K562 (cell line): Measurements from ENCODE around the gene PRDM16. TPM values are rescaled to one million over a fixed set of nuclear protein-coding genes. Genes with fewer than 3 reads are reported as not detected.

Source experiments
- ATAC-seq: fragments of 200-7000 bp; cut with Tn5 transposase; 3 replicates; pipeline ENCODE4 v1.9.1; 2020; ENCODE audit warnings: moderate library complexity
- BruUV-seq: library from RNA; stranded (reverse); fragments of 400-500 nt; replicated peaks from 2 replicates; lab custom pipeline; 2021; lab: Mats Ljungman, UMichigan
- CTCF ChIA-PET: fragments of 300-600 bp; formaldehyde crosslinking; extraction: SDS; loops from one replicate; lab custom pipeline; 2021; ENCODE audit warnings: low intra/inter-chr PET ratio; lab: Yijun Ruan, JAX
- POLR2A ChIA-PET: fragments of 300-600, 350-650 bp; sonication (Branson Sonifier 250); formaldehyde crosslinking; extraction: SDS; loops from one replicate; lab custom pipeline; 2021; ENCODE audit warnings: antibody characterized with exemption, inconsistent platforms; lab: Yijun Ruan, JAX
- DNase-seq, 4 experiments: peaks; one replicate each; pipeline versions ENCODE4 v3.0.0 to v3.0.0-alpha.2; 2011 to 2018; ENCODE audit warnings: low spot score in 3 of 4, mixed read lengths in 3 of 4; ENCODE audit errors: extremely low read depth in 1 of 4
- FAIRE-seq: peaks from 2 replicates; lab custom pipeline; 2011; peaks lifted over from hg19 to GRCh38; lab: Jason Lieb, UNC
- H2AFZ ChIP-seq: 2 replicates; pipeline ENCODE4 v1.6.0; 2011; ENCODE audit warnings: low read depth, low read length, control low read depth, inconsistent platforms
- H3K27ac ChIP-seq: fragments of 200-600 bp; 3 replicates; pipeline ENCODE4 v1.8.0; 2011; ENCODE audit warnings: low read depth, mild to moderate bottlenecking, control low read depth, inconsistent platforms, low read length, moderate library complexity, mixed read lengths; ENCODE audit errors: extremely low read depth
- H3K27me3 ChIP-seq, 2 experiments: fragments of 300-600 bp in 1 of 2; 2 replicates in 1 of 2; 3 replicates in 1 of 2; pipeline versions ENCODE4 v1.6.0 to v1.8.0; 2011; ENCODE audit warnings: inconsistent platforms in 2 of 2, low read length in 2 of 2, mild to moderate bottlenecking in 1 of 2, mixed read lengths in 1 of 2, moderate library complexity in 1 of 2; ENCODE audit not compliant: control insufficient read depth in 2 of 2, insufficient read depth in 2 of 2
- H3K36me3 ChIP-seq: fragments of 300-600 bp; 3 replicates; pipeline ENCODE4 v1.8.0; 2011; ENCODE audit warnings: mild to moderate bottlenecking, low read length, inconsistent platforms; ENCODE audit not compliant: control insufficient read depth, insufficient read depth
- H3K4me1 ChIP-seq, 2 experiments: fragments of 200-600 bp in 1 of 2; replicated peaks in 1 of 2; 2 replicates in 1 of 2; 3 replicates in 1 of 2; pipeline versions ENCODE4 v1.5.1 to v1.8.0; 2011; ENCODE audit warnings: inconsistent platforms in 2 of 2, low read length in 2 of 2, mild to moderate bottlenecking in 1 of 2, mixed read lengths in 1 of 2, moderate library complexity in 1 of 2; ENCODE audit not compliant: control insufficient read depth in 2 of 2, insufficient read depth in 2 of 2
- H3K4me2 ChIP-seq: 2 replicates; pipeline ENCODE4 v1.6.1; 2011; ENCODE audit warnings: low read length, control low read depth, inconsistent platforms, mixed read lengths; ENCODE audit not compliant: insufficient read depth
- H3K4me3 ChIP-seq: fragments of 200-600 bp; sonication (generic), shearing (Covaris generic); 2 replicates; pipeline ENCODE4 v1.5.1; 2016; ENCODE audit warnings: control low read depth, inconsistent platforms
- H3K79me2 ChIP-seq: fragments of 200-600 bp; 3 replicates; pipeline ENCODE4 v1.8.0; 2011; ENCODE audit warnings: low read length, inconsistent platforms; ENCODE audit not compliant: control insufficient read depth, insufficient read depth
- H3K9ac ChIP-seq, 2 experiments: 2 replicates each; pipeline versions ENCODE4 v1.6.0 to v1.6.1; 2011; ENCODE audit warnings: low read depth in 2 of 2, low read length in 2 of 2, control low read depth in 1 of 2, inconsistent platforms in 1 of 2, mild to moderate bottlenecking in 1 of 2, mixed read lengths in 1 of 2; ENCODE audit not compliant: insufficient read depth in 1 of 2
- H3K9me1 ChIP-seq: one replicate; pipeline ENCODE4 v1.6.0; 2011; ENCODE audit warnings: inconsistent platforms, mild to moderate bottlenecking, low read length, moderate library complexity; ENCODE audit not compliant: control insufficient read depth, insufficient read depth
- H3K9me3 ChIP-seq: replicated peaks from 2 replicates; pipeline ENCODE4 v1.5.1; 2011; ENCODE audit warnings: low read depth, low read length, inconsistent platforms; ENCODE audit not compliant: control insufficient read depth, insufficient read depth
- H4K20me1 ChIP-seq: replicated peaks from 2 replicates; pipeline ENCODE4 v1.6.1; 2011; ENCODE audit warnings: low read length, inconsistent platforms, mixed read lengths; ENCODE audit not compliant: control insufficient read depth, insufficient read depth
- DNMT1 ChIP-seq: fragments of 450-650 bp; IDR thresholded peaks from 2 replicates; pipeline ENCODE4 v1.6.1; 2016; ENCODE audit warnings: antibody characterized with exemption, mild to moderate bottlenecking
- HNRNPK ChIP-seq: fragments of 200-400 bp; formaldehyde crosslinking; IDR thresholded peaks from one replicate; pipeline ENCODE4 v1.6.1; 2018; ENCODE audit warnings: mild to moderate bottlenecking, low read depth, low read length; ENCODE audit not compliant: poor library complexity, severe bottlenecking
- TAF1 ChIP-seq: IDR thresholded peaks from 2 replicates; pipeline ENCODE4 v1.6.1; 2011; ENCODE audit warnings: mild to moderate bottlenecking, low read length, moderate library complexity; ENCODE audit not compliant: insufficient read depth, control insufficient read depth, severe bottlenecking; ENCODE audit errors: extremely low read depth
- WGBS: fragments of 100-300 bp; shearing (Covaris generic); methylation state at CpG from one replicate; pipeline ENCODE4 v1.1.6; 2016; ENCODE audit warnings: low coverage, mixed read lengths; ENCODE audit not compliant: insufficient coverage; ENCODE audit errors: missing lambda C conversion rate; 5-methylcytosine and 5-hydroxymethylcytosine counted together
- in situ Hi-C: fragments of 300-500 bp; cut with MboI; formaldehyde crosslinking; loops from 4 replicates; pipeline ENCODE4 v1.15.0; 2018; ENCODE audit warnings: inconsistent platforms, mixed read lengths
- intact Hi-C: fragments of 100-400 bp; cut with micrococcal nuclease; formaldehyde crosslinking; loops from 2 replicates; pipeline ENCODE4 v1.14.2; 2022
- polyA plus RNA-seq, 8 experiments: library from polyadenylated mRNA; depleted of rRNA in 4 of 8; stranded (reverse) in 5 of 8; unstranded in 3 of 8; fragments of >200 nt; fragmentation: Nextera tagmentation in 2 of 8; fragmentation: Illumina TruSeq in 1 of 8; extraction: Ambion mirVana in 2 of 8; extraction: Trizol in 1 of 8; gene quantifications; 2 replicates each; pipeline versions ENCODE4 v1.2.1 to v1.2.3, GENCODE V29; 2011 to 2014; ENCODE audit warnings: inconsistent platforms in 1 of 8, missing spikeins in 1 of 8
- total RNA-seq, 7 experiments: library from RNA; depleted of rRNA in 6 of 7; stranded (reverse); fragments of >200 nt in 6 of 7; fragmentation: Illumina TruSeq in 2 of 7; extraction: Trizol in 2 of 7; gene quantifications; 2 replicates each; pipeline versions ENCODE4 v1.2.1 to v1.2.3, GENCODE V29; 2011 to 2021; ENCODE audit warnings: low replicate concordance in 1 of 7
- TF ChIP-seq, protein P1 (sequence below): fragments of 450-650 bp; formaldehyde crosslinking; IDR thresholded peaks from 2 replicates; pipeline ENCODE4 v1.4.0; 2020; ENCODE audit warnings: mild to moderate bottlenecking, mixed read lengths
- TF ChIP-seq, protein P2 (sequence below), 2 experiments: IDR thresholded peaks in 1 of 2; conservative IDR thresholded peaks in 1 of 2; 2 replicates each; pipeline ENCODE4 v1.6.1; 2016; ENCODE audit warnings: low read depth in 2 of 2, mild to moderate bottlenecking in 1 of 2, missing compliant biosample characterization in 1 of 2, missing genetic modification characterization in 1 of 2, moderate library complexity in 1 of 2

PRDM16 gene
- total and polyA plus RNA-seq, 9 of the 15 experiments (the other 6 are each of a cell fraction or from before 2014, with no cell fraction given): 0.10 to 0.27 TPM; not detected in 7

DNA sequence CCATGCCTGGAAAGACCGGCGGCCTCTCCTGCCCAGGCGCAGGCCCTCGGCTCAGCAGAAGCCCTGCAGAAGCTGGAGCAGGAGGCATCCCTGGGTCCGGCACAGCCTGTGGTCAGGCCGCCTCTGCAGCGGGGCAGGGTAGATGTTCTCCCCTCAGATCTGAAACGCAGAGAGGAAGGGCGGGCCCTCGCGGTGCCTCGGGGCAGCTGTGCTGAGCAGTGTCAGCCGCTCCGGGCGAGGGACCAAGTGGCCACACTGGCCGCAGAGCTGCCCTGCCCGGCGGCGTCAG, 210.1 kb downstream of the PRDM16 start:
- BruUV-seq: no TSS peak
- H3K9me1 ChIP-seq: no peaks in the 10 kb centered on the region
- no peak overlapping the region for H3K4me3 ChIP-seq
- WGBS: 0% methylated on average over 19 of the region's 19 CpGs
- no peak overlapping the region for H3K4me2 ChIP-seq
- H3K27ac ChIP-seq: no peak overlapping the region
- in situ Hi-C loops: no loop called here
- POLR2A ChIA-PET: interaction anchor here (0.6 kb wide), 1 partner anchor 51 kb away, joined by 3 read pairs; no protein-coding TSS in a partner anchor
- CTCF ChIA-PET: no interaction called here
- no peak overlapping the region for H3K9ac ChIP-seq
- TF ChIP-seq, protein P1, sequence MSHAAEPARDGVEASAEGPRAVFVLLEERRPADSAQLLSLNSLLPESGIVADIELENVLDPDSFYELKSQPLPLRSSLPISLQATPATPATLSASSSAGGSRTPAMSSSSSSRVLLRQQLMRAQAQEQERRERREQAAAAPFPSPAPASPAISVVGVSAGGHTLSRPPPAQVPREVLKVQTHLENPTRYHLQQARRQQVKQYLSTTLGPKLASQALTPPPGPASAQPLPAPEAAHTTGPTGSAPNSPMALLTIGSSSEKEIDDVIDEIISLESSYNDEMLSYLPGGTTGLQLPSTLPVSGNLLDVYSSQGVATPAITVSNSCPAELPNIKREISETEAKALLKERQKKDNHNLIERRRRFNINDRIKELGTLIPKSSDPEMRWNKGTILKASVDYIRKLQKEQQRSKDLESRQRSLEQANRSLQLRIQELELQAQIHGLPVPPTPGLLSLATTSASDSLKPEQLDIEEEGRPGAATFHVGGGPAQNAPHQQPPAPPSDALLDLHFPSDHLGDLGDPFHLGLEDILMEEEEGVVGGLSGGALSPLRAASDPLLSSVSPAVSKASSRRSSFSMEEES: no peak
- TF ChIP-seq HNRNPK (no peak), DNMT1 (no peak), TAF1 (no peak)
- TF ChIP-seq, protein P2, sequence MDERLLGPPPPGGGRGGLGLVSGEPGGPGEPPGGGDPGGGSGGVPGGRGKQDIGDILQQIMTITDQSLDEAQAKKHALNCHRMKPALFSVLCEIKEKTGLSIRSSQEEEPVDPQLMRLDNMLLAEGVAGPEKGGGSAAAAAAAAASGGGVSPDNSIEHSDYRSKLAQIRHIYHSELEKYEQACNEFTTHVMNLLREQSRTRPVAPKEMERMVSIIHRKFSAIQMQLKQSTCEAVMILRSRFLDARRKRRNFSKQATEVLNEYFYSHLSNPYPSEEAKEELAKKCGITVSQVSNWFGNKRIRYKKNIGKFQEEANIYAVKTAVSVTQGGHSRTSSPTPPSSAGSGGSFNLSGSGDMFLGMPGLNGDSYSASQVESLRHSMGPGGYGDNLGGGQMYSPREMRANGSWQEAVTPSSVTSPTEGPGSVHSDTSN (CRISPR knock-in tag; IDR thresholded peaks at IDR 0.05; ENCODE audit: low read depth): no peak
- TF ChIP-seq, protein P2 (tag; conservative IDR thresholded peaks at IDR 0.05; ENCODE audit: low read depth): no peak
- FAIRE-seq (no peak), DNase-seq (no peak), ATAC-seq (no peak)
- intact Hi-C loops: no loop called here
- H3K27me3 ChIP-seq: peaks cover 12 to 83% of the 10 kb centered on the region in 2 experiments; a peak in 3 of 5 replicates
- H3K9me3 ChIP-seq: no peaks in the 10 kb centered on the region
- no peak overlapping the region for H2AFZ ChIP-seq
- H3K4me1 ChIP-seq: peaks cover 0 to 4% of the 10 kb centered on the region in 2 experiments; a peak in 2 of 5 replicates
- peaks cover 28% of the 10 kb centered on the region for H4K20me1 ChIP-seq
- no peaks in the 10 kb centered on the region for H3K79me2 ChIP-seq
- H3K36me3 ChIP-seq: no peaks in the 10 kb centered on the region
